ENCODE results near the gene TDRD15.
A peak's percentile ranks its signal among the peaks of the same experiment; 100 is the strongest.
"Not testable (repeated sequence)": the region's sequence is repeated elsewhere in the genome, so short reads cannot be mapped to it uniquely, and the experiment has no call there.

Gene TDRD15

GRCh38 chr2:21123473-21124393 is at the start of gene TDRD15:
TSS of gene TDRD15 (plus strand) at chr2:21123968. CDS start at chr2:21137468, 13,500 bp downstream.
- no peak for DNase-seq (ENCODE audit: low read depth)

GRCh38 chr2:21078296-21078695 is 45.5 kb upstream of the TDRD15 start:
- DNase-seq (ENCODE audit: low read depth): no peak

DNA sequence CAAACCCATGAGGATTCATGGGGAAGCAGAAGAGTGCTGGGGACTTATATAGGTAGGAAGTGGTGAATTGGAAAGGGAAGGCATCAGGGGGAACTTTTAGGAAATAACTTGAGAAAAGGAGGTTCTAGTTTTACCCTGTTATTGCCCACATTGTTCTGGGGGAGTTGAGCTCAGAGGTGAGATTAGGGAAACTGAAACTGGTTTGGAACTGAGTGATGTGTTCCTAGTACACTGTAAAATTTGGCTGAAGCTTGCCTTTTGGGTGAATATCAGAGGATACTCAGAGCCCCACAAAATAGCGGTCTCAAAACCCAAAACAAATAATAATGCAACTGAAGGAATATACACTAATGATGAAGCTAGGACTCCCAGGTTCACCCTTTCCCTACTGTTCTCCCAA is 40.3 kb upstream of the TDRD15 start:
- DNase-seq (ENCODE audit: low read depth): no peak

DNA sequence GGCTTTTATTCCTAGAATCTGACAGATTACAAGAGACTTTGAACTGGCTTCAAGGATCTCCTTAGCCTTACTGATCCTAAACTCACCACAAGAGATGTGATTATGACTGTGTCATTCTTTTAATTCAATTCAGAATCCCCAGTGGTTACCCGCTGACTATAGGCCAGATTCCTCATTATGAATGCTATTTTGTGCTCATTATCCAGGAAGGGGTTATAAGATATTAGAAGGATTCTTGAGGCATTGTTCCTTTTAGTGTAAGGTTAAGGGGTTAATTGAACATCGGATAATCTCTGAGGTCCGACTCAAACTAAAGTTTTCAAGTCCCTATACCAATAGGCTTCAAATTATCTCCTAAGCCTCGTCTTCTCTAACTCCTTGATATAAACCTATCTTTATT is 39.4 kb upstream of the TDRD15 start:
- DNase-seq (ENCODE audit: low read depth): no peak

GRCh38 chr2:21092308-21092869 is 31.4 kb upstream of the TDRD15 start:
- DNase-seq (ENCODE audit: low read depth): no peak

GRCh38 chr2:21095178-21095577 is 28.6 kb upstream of the TDRD15 start:
- DNase-seq (ENCODE audit: low read depth): no peak

DNA sequence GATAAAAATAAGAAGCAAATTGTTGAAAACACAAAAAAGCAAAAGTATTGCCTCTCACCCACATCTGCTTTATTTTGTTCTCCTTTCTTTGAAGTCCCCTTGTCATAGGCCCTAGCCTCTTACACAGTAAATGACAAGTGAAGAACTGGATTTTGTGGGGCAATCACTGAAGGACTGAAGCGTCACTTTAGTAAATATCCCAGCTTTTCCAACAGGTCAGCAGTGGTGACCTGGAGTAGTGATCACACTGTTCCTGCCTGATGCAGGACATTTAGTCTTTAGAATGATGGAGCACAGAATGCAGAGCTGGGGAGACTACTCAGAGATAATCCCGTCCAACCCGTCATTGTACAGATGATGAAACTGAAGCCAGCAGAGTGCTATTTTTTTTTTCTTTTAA is 28.1 kb upstream of the TDRD15 start:
- DNase-seq (ENCODE audit: low read depth): no peak

- DNase-seq (ENCODE audit: low read depth): no peak
Observed at GRCh38 chr2:21096458-21096857, 27.3 kb upstream of the TDRD15 start.

- DNase-seq (ENCODE audit: low read depth): no peak
Observed at GRCh38 chr2:21097331-21097730, 26.4 kb upstream of the TDRD15 start.

- no peak for DNase-seq (ENCODE audit: low read depth)
Observed at GRCh38 chr2:21098294-21098693, 25.5 kb upstream of the TDRD15 start.

DNA sequence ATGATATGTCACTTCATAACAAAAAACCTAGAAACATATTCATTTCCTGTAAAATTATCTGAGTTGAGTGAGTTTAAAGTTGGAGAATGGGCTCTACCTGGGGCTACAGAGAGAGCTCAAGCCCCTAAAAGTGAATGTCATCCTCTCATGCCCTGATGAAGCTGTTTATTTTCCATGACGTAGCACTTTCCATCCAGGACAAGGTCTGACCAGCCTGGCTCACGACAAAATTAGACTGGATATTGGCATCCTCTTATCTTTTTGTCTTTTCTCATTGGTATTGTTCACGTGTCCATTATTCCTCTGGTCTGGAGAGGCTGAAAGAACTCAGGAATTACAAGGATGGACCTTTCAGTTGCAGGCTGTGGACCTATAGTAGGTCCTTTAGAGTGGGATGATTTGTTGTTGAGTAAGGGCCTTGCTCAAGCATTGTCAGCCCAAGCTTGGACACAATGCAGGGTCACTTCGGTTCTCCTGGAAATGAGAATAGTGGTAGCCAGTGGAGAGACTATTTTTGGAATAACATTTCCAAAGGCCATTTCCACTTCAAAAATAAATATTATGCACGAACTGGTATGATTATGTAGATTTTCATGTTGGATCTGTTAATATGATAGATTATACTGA is 24.4 kb upstream of the TDRD15 start:
- DNase-seq (ENCODE audit: low read depth): no peak

DNA sequence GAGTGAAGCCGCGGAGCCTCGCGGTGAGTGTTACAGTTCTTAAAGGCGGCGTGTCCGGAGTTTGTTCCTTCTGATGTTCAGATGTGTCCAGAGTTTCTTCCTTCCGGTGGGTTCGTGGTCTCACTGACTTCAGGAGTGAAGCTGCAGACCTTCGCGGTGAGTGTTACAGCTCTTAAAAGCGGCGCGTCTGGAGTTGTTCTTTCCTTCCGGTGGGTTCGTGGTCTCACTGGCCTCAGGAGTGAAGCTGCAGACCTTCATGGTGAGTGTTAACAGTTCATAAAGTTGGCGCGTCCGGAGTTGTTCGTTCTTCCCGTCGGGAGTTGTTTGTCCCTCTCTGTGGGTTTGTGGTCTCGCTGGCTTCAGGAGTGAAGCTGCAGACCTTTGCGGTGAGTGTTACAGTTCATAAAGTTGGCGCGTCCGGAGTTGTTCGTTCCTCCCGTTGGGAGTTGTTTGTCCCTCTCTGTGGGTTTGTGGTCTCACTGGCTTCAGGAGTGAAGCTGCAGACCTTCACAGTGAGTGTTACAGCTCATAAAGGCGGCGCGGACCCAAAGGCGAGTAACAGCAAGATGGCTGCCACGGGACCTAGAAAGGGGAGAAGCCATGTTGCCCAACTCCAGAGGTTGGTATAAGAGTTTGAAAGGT is 22.1 kb upstream of the TDRD15 start:
- not testable (repeated sequence) for DNase-seq (ENCODE audit: low read depth)

GRCh38 chr2:21102356-21102755 is 21.4 kb upstream of the TDRD15 start:
- no peak for DNase-seq (ENCODE audit: low read depth)

DNA sequence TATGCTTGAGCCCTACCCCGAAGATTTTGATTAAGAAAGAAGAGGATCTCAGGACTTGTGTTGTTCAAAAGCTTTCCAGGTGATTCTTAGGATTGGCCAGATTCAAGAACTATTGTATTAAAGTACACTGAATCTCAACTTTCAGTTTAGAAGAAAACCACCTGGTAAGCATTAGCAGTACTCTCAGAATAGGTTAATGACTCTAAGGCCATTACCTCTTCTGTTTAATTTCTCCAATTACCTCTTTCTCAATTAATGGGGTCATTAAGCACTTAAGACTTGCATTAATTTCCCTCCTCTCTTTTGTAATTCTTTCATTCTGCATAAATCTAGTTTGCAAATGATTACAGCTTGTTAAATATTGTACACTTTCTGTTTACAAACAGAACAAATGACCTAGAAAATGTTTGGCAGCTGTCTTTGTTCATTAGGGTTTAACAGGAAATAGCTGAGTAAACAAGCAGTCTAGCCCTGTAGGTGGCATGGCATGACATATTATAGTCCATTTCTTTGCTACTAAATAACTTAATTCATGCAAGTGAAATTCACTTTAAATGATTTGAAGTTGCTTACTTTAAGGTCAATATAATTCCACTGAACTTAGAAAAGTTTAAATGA is 20.4 kb upstream of the TDRD15 start:
- no peak for DNase-seq (ENCODE audit: low read depth)

GRCh38 chr2:21104030-21104660 is 19.6 kb upstream of the TDRD15 start:
- DNase-seq (ENCODE audit: low read depth): no peak

- DNase-seq (ENCODE audit: low read depth): no peak
Observed at GRCh38 chr2:21111012-21111411, 12.8 kb upstream of the TDRD15 start.

GRCh38 chr2:21117688-21118087 is 6.1 kb upstream of the TDRD15 start:
- DNase-seq (ENCODE audit: low read depth): no peak

GRCh38 chr2:21118302-21118920 is 5.4 kb upstream of the TDRD15 start:
- DNase-seq (ENCODE audit: low read depth): peak; percentile 4

DNA sequence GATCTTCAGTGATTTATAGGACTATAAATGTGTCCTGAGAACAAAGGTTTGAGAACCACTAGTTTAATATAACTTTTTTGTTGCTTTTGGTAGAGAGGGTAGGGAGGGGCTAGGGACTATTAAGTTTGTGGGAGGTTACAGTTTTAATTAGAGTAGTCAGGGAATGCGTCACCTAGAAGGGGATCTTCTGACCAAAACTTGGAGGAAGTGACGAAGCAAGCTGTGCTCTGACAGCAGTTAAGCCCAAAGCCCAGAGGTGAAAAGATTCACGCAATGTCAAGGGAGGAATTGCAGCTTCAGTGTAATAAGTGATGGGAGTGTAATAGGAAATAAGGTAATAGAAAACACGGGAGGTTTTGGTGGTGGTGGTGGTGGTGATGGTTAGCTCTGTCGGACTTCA is 8.1 kb downstream of the TDRD15 start:
- no peak for DNase-seq (ENCODE audit: low read depth)

DNA sequence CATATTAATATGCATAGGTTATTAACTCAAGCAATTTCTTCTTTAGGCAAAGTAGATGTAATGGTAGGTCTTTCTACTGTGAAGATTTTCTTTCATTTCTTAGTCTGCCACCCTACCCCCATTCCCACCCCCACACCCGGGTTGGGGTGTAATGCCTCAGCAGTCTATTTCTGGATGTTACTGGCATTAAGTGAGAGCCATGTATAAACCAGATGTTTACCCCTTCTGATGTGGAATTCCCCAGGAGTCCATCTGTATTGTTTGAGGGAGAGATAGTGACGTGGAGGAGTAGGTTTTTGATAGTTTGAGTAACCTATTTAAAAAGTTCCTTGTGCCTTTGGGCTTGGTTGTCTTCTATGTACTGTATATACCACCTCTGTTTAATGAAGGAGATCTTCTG is 11.8 kb downstream of the TDRD15 start:
- no peak for DNase-seq (ENCODE audit: low read depth)

DNA sequence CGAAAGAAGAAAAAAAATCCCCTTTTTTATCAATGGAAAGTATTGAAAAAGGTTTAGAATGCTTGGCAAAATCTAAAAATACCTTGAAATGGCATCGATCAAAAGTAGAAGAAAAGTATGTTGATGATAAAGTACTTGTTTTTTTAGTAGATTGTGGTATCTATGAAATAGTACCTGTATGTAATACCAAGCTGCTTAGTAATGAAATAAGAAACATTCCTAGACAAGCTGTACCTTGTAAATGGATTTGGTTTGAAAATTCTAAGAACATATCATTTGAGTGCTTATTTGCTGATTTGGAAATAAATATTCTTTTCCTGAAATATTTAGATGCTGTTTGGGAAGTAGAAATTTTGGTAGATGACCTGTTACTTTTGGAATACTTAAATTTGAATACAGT is 18.4 kb downstream of the TDRD15 start:
- DNase-seq (ENCODE audit: low read depth): no peak
